ENCODE data around the gene COL4A6.

The COL4A6 gene

GRCh38 chrX:108245462-108245861 lies 192.8 kb downstream of the COL4A6 start:
- no peaks in the 10 kb centered on the region for H3K4me1 Mint-ChIP-seq
- H3K36me3 Mint-ChIP-seq (ENCODE audit: insufficient read depth) = no peaks in the 10 kb centered on the region
- no peak overlapping the region for H3K4me3 Mint-ChIP-seq
- ATAC-seq (replicated peaks; ENCODE audit: extremely low read depth, poor library complexity, severe bottlenecking) (no peak), DNase-seq (ENCODE audit: low spot score in 2 of 2) (no peak)
- no peak overlapping the region for H3K27ac Mint-ChIP-seq (ENCODE audit: low read depth)
- no peaks in the 10 kb centered on the region for H3K9me3 Mint-ChIP-seq
- peaks cover 7% of the 10 kb centered on the region for H3K27me3 Mint-ChIP-seq

GRCh38 chrX:108235986-108236385 lies 202.2 kb downstream of the COL4A6 start:
- Mint-ChIP-seq H3K27ac (ENCODE audit: low read depth) (no peak overlapping the region), H3K27me3 (peaks cover 11% of the 10 kb centered on the region)

GRCh38 chrX:108230574-108230973 lies 207.6 kb downstream of the COL4A6 start:
- H3K27ac Mint-ChIP-seq (ENCODE audit: low read depth) = no peak overlapping the region
- no peaks in the 10 kb centered on the region for H3K27me3 Mint-ChIP-seq
- H3K4me1 Mint-ChIP-seq = no peaks in the 10 kb centered on the region
- ATAC-seq (replicated peaks; ENCODE audit: extremely low read depth, poor library complexity, severe bottlenecking) (no peak), DNase-seq (ENCODE audit: low spot score in 2 of 2) (no peak)
- H3K4me3 Mint-ChIP-seq = no peak overlapping the region
- no peaks in the 10 kb centered on the region for H3K36me3 Mint-ChIP-seq (ENCODE audit: insufficient read depth)
- H3K9me3 Mint-ChIP-seq = no peaks in the 10 kb centered on the region

More at GRCh38 chrX:108235986-108236385, 202.2 kb downstream of the COL4A6 start:
- ATAC-seq (replicated peaks; ENCODE audit: extremely low read depth, poor library complexity, severe bottlenecking) (no peak), DNase-seq (ENCODE audit: low spot score in 2 of 2) (no peak)
- Mint-ChIP-seq H3K4me1 (no peaks in the 10 kb centered on the region), H3K36me3 (ENCODE audit: insufficient read depth) (no peaks in the 10 kb centered on the region), H3K4me3 (no peak overlapping the region), H3K9me3 (no peaks in the 10 kb centered on the region)

GRCh38 chrX:108224727-108225621 lies 213.2 kb downstream of the COL4A6 start:
- Mint-ChIP-seq H3K9me3 (no peaks in the 10 kb centered on the region), H3K27me3 (no peaks in the 10 kb centered on the region), H3K36me3 (ENCODE audit: insufficient read depth) (no peaks in the 10 kb centered on the region), H3K27ac (ENCODE audit: low read depth) (no peak overlapping the region), H3K4me3 (no peak overlapping the region), H3K4me1 (no peaks in the 10 kb centered on the region)
- DNase-seq (ENCODE audit: low spot score in 2 of 2) (no peak), ATAC-seq (replicated peaks; ENCODE audit: extremely low read depth, poor library complexity, severe bottlenecking) (no peak)

GRCh38 chrX:108224218-108224617 lies 214.0 kb downstream of the COL4A6 start:
- ATAC-seq (replicated peaks; ENCODE audit: extremely low read depth, poor library complexity, severe bottlenecking) (no peak), DNase-seq (ENCODE audit: low spot score in 2 of 2) (no peak)
- Mint-ChIP-seq H3K27me3 (no peaks in the 10 kb centered on the region), H3K27ac (ENCODE audit: low read depth) (no peak overlapping the region), H3K9me3 (no peaks in the 10 kb centered on the region), H3K4me1 (no peaks in the 10 kb centered on the region), H3K4me3 (no peak overlapping the region), H3K36me3 (ENCODE audit: insufficient read depth) (no peaks in the 10 kb centered on the region)

- DNase-seq (ENCODE audit: low spot score in 2 of 2) (no peak), ATAC-seq (replicated peaks; ENCODE audit: extremely low read depth, poor library complexity, severe bottlenecking) (no peak)
- no peaks in the 10 kb centered on the region for H3K36me3 Mint-ChIP-seq (ENCODE audit: insufficient read depth)
- H3K9me3 Mint-ChIP-seq = no peaks in the 10 kb centered on the region
- no peaks in the 10 kb centered on the region for H3K4me1 Mint-ChIP-seq
- H3K27me3 Mint-ChIP-seq = no peaks in the 10 kb centered on the region
- H3K27ac Mint-ChIP-seq (ENCODE audit: low read depth) = no peak overlapping the region
- no peak overlapping the region for H3K4me3 Mint-ChIP-seq
These were observed 214.6 kb downstream of the COL4A6 start for GRCh38 chrX:108223585-108223984.

- Mint-ChIP-seq H3K27ac (ENCODE audit: low read depth) (no peak overlapping the region), H3K4me1 (no peaks in the 10 kb centered on the region), H3K9me3 (no peaks in the 10 kb centered on the region), H3K27me3 (peaks cover 8% of the 10 kb centered on the region), H3K36me3 (ENCODE audit: insufficient read depth) (no peaks in the 10 kb centered on the region), H3K4me3 (no peak overlapping the region)
- no peak for DNase-seq (ENCODE audit: low spot score in 2 of 2)
- no peak for ATAC-seq (replicated peaks; ENCODE audit: extremely low read depth, poor library complexity, severe bottlenecking)
These were observed 216.8 kb downstream of the COL4A6 start for GRCh38 chrX:108221301-108221864.

GRCh38 chrX:108219949-108220601 lies 218.1 kb downstream of the COL4A6 start:
- Mint-ChIP-seq H3K27me3 (peaks cover 8% of the 10 kb centered on the region), H3K4me3 (no peak overlapping the region), H3K36me3 (ENCODE audit: insufficient read depth) (no peaks in the 10 kb centered on the region), H3K27ac (ENCODE audit: low read depth) (no peak overlapping the region), H3K9me3 (no peaks in the 10 kb centered on the region), H3K4me1 (no peaks in the 10 kb centered on the region)
- no peak for ATAC-seq (replicated peaks; ENCODE audit: extremely low read depth, poor library complexity, severe bottlenecking)
- no peak for DNase-seq (ENCODE audit: low spot score in 2 of 2)

- Mint-ChIP-seq H3K4me3 (no peak overlapping the region), H3K9me3 (no peaks in the 10 kb centered on the region), H3K27me3 (peaks cover 8% of the 10 kb centered on the region), H3K36me3 (ENCODE audit: insufficient read depth) (no peaks in the 10 kb centered on the region), H3K4me1 (no peaks in the 10 kb centered on the region), H3K27ac (ENCODE audit: low read depth) (no peak overlapping the region)
- ATAC-seq (replicated peaks; ENCODE audit: extremely low read depth, poor library complexity, severe bottlenecking) = no peak
- no peak for DNase-seq (ENCODE audit: low spot score in 2 of 2)
These were observed 220.3 kb downstream of the COL4A6 start for GRCh38 chrX:108217876-108218275.

- ATAC-seq (replicated peaks; ENCODE audit: extremely low read depth, poor library complexity, severe bottlenecking) (no peak), DNase-seq (ENCODE audit: low spot score in 2 of 2) (no peak)
- no peak overlapping the region for H3K27ac Mint-ChIP-seq (ENCODE audit: low read depth)
- peaks cover 8% of the 10 kb centered on the region for H3K27me3 Mint-ChIP-seq
- no peak overlapping the region for H3K4me3 Mint-ChIP-seq
- H3K4me1 Mint-ChIP-seq = no peaks in the 10 kb centered on the region
- no peaks in the 10 kb centered on the region for H3K9me3 Mint-ChIP-seq
- no peaks in the 10 kb centered on the region for H3K36me3 Mint-ChIP-seq (ENCODE audit: insufficient read depth)
These were observed 221.2 kb downstream of the COL4A6 start for GRCh38 chrX:108216919-108217571.

- H3K4me1 Mint-ChIP-seq = no peaks in the 10 kb centered on the region
- ATAC-seq (replicated peaks; ENCODE audit: extremely low read depth, poor library complexity, severe bottlenecking) (no peak), DNase-seq (ENCODE audit: low spot score in 2 of 2) (no peak)
- peaks cover 8% of the 10 kb centered on the region for H3K27me3 Mint-ChIP-seq
- no peaks in the 10 kb centered on the region for H3K36me3 Mint-ChIP-seq (ENCODE audit: insufficient read depth)
- H3K4me3 Mint-ChIP-seq = no peak overlapping the region
- no peak overlapping the region for H3K27ac Mint-ChIP-seq (ENCODE audit: low read depth)
- no peaks in the 10 kb centered on the region for H3K9me3 Mint-ChIP-seq
These were observed 221.8 kb downstream of the COL4A6 start for GRCh38 chrX:108216405-108216804.

- DNase-seq (ENCODE audit: low spot score in 2 of 2) (no peak), ATAC-seq (replicated peaks; ENCODE audit: extremely low read depth, poor library complexity, severe bottlenecking) (no peak)
- Mint-ChIP-seq H3K27ac (ENCODE audit: low read depth) (no peak overlapping the region), H3K4me1 (no peaks in the 10 kb centered on the region), H3K4me3 (no peak overlapping the region), H3K27me3 (no peaks in the 10 kb centered on the region), H3K36me3 (ENCODE audit: insufficient read depth) (no peaks in the 10 kb centered on the region), H3K9me3 (no peaks in the 10 kb centered on the region)
These were observed 226.9 kb downstream of the COL4A6 start for GRCh38 chrX:108211301-108211700.
